ENCODE results near the gene RALGAPB. TPM values are rescaled to one million over a fixed set of nuclear protein-coding genes. Genes with fewer than 3 reads are reported as not detected.
"Not testable (repeated sequence)": the region's sequence is repeated elsewhere in the genome, so short reads cannot be mapped to it uniquely, and the experiment has no call there.

Gene RALGAPB
- total and polyA plus RNA-seq, 11 donors = 7.6 to 31.4 (median 26.0) TPM

- no peak for DNase-seq
- TF ChIP-seq POLR2A (IDR thresholded peaks at IDR 0.05) (no peak), CTCF (IDR thresholded peaks at IDR 0.05) (no peak)
- H3K4me3 ChIP-seq = no peak overlapping the region
- peaks cover 0 to 7% (median 0%) of the 10 kb centered on the region in 12 donors for H3K9me3 ChIP-seq
- H3K36me3 ChIP-seq = peaks cover 0 to 89% (median 72%) of the 10 kb centered on the region in 9 donors
- intact Hi-C loops (cut with DNase I) = no loop called here
- H3K27ac ChIP-seq = no peak overlapping the region
- H3K27me3 ChIP-seq = no peaks in the 10 kb centered on the region
- WGBS, 4 donors = 98% methylated on average over 4 of the region's 4 CpGs
- ATAC-seq = no peak
- H3K4me1 ChIP-seq = no peaks in the 10 kb centered on the region
Observed at GRCh38 chr20:38505091-38505455, 32.4 kb downstream of the RALGAPB start.

- H3K9me3 ChIP-seq; intact Hi-C loops (cut with DNase I); H3K27me3 ChIP-seq; H3K4me1 ChIP-seq; H3K4me3 ChIP-seq; DNase-seq; ATAC-seq; H3K27ac ChIP-seq: not testable (repeated sequence)
- peaks cover 0 to 70% (median 53%) of the 10 kb centered on the region in 9 donors for H3K36me3 ChIP-seq
- WGBS, 4 donors = 97 to 98% (median 97%) methylated on average over 19 of the region's 19 CpGs
Observed at GRCh38 chr20:38511726-38512125, 39.1 kb downstream of the RALGAPB start.

GRCh38 chr20:38514185-38514584 is 41.5 kb downstream of the RALGAPB start:
- no peaks in the 10 kb centered on the region for H3K9me3 ChIP-seq
- ATAC-seq = no peak
- peaks cover 0 to 78% (median 61%) of the 10 kb centered on the region in 9 donors for H3K36me3 ChIP-seq
- no peak for DNase-seq
- intact Hi-C loops (cut with DNase I) = no loop called here
- peaks cover 0 to 3% (median 0%) of the 10 kb centered on the region in 12 donors for H3K4me1 ChIP-seq
- no peaks in the 10 kb centered on the region for H3K27me3 ChIP-seq
- WGBS, 4 donors = 84 to 91% (median 87%) methylated on average over 4 of the region's 4 CpGs
- no peak overlapping the region for H3K4me3 ChIP-seq
- H3K27ac ChIP-seq = no peak overlapping the region
- no peak for TF ChIP-seq POLR2A (IDR thresholded peaks at IDR 0.05)
- no peak for TF ChIP-seq CTCF (IDR thresholded peaks at IDR 0.05)

GRCh38 chr20:38514947-38515346 is 42.3 kb downstream of the RALGAPB start:
- H3K36me3 ChIP-seq = peaks cover 0 to 78% (median 57%) of the 10 kb centered on the region in 9 donors

More at GRCh38 chr20:38514947-38515346, 42.3 kb downstream of the RALGAPB start:
- intact Hi-C loops (cut with DNase I) = no loop called here
- DNase-seq = no peak
- ATAC-seq = no peak
- TF ChIP-seq CTCF (IDR thresholded peaks at IDR 0.05) (no peak), POLR2A (IDR thresholded peaks at IDR 0.05) (no peak)
- Histone ChIP-seq H3K4me3 (no peak overlapping the region), H3K27me3 (no peaks in the 10 kb centered on the region), H3K4me1 (peaks cover 0 to 3% (median 0%) of the 10 kb centered on the region in 12 donors), H3K9me3 (no peaks in the 10 kb centered on the region), H3K27ac (no peak overlapping the region)
- 81 to 92% (median 86%) methylated on average over 3 of the region's 3 CpGs for WGBS, 4 donors

All from heart left ventricle (tissue), 16 donors.